ENCODE results near the gene ZNF197.

ZNF197 gene

DNA sequence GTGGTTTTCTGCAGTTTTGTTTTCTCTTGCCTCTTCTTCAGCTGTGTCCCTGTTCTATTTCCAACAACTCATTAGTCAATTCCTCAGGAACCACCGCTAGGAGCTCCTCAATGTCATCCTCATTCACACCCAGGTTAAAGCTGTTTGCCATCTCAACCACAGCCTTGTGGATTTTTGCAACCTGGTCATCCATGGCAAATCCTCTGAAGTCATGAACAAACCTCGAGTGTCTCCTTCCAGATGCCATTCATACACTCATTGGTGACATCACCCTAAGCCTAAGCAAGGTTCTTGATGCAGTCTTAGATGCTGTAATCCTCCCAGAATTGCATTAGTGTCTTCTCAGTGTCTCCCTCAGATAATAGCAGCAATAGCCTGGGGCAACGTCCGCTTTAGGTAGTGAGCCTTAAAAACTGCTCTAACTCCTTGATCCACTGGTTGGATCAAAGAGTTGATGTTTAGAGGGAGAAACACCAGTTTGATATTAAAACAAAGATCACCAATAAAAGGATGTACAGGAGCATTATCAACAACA is 56.2 kb downstream of the ZNF197 start:
- TF ChIP-seq, protein P1, sequence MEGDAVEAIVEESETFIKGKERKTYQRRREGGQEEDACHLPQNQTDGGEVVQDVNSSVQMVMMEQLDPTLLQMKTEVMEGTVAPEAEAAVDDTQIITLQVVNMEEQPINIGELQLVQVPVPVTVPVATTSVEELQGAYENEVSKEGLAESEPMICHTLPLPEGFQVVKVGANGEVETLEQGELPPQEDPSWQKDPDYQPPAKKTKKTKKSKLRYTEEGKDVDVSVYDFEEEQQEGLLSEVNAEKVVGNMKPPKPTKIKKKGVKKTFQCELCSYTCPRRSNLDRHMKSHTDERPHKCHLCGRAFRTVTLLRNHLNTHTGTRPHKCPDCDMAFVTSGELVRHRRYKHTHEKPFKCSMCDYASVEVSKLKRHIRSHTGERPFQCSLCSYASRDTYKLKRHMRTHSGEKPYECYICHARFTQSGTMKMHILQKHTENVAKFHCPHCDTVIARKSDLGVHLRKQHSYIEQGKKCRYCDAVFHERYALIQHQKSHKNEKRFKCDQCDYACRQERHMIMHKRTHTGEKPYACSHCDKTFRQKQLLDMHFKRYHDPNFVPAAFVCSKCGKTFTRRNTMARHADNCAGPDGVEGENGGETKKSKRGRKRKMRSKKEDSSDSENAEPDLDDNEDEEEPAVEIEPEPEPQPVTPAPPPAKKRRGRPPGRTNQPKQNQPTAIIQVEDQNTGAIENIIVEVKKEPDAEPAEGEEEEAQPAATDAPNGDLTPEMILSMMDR (conservative IDR thresholded peaks at IDR 0.05; ENCODE audit: low read depth), result no peak
- ChIA-PET CTCF (no interaction called here), POLR2A (ENCODE audit: low non-redundant PET) (no interaction called here)

DNA sequence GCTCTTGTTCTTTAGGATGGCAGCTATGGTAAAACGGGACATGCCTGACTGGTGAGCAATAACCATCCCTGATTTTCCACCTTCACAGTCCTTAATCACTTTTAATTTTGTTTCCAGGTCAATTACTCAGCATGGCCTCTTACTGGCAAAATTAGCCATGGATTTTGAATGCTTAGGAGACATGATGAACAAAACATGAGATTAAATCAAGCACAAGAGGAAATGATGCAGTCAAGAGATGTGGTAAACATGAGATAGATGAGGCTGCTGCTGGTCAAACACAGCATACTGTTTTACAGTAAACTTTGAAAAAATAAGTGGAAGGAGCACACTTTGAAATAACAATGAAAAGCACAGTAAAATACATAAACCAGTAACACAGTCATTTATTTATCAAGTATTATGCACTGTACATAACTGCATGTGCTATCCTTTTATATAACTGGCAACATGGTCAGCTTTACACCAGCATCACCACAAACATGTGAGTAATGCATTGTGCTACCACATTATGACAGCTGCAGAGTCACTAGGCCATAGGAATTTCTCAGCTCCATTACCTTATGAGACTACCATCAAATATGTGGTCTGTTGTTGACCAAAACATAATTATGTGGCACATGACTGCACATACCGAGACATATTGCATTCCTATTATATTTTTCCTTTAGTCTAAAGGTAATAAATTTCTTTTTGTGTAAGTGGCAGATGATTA is 57.5 kb downstream of the ZNF197 start:
- no peak overlapping the region for H3K27ac ChIP-seq
- DNase-seq (ENCODE audit: low spot score), result no peak
- ChIA-PET POLR2A (ENCODE audit: low non-redundant PET) (no interaction called here), CTCF (no interaction called here)
- TF ChIP-seq, protein P1 (conservative IDR thresholded peaks at IDR 0.05; ENCODE audit: low read depth), result no peak

More for the DNA sequence above, 56.2 kb downstream of the ZNF197 start:
- no peak overlapping the region for H3K27ac ChIP-seq
- no peak for DNase-seq (ENCODE audit: low spot score)

DNA sequence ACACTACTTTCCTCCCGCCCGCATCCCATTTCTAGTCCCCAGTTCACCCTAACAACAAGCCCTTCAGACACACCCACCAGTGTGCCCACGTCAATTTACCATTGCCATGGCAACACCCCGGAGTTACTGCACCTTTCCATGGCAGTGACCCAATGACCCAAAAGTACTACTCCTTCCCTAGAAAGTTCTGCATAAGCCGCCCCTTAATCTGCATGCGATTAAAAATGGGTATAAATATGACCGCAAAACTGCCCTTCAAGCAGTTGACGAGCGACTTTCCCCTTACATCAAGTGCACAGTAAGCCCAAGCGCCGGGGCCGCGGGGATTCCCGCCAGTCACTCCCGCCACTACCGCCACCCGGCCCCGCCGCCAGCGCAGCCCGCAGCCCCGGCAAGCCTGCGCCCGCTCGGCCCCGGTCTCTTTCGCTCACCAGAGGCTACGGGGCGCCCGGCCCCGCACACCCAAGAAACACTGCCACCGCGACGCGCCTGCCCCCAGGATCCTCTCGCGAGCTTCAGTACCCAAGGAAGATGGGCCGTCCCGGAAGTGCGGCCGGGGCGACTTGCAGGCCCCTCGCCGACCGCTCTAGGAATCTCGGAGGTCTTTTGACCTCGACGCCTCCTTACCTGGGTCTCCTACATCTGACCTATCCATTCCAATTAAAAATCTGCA is 60.4 kb downstream of the ZNF197 start:
- POLR2A ChIA-PET (ENCODE audit: low non-redundant PET), result no interaction called here
- peak; percentile 71 for DNase-seq (ENCODE audit: low spot score)
- CTCF ChIA-PET, result no interaction called here
- TF ChIP-seq, protein P1 (conservative IDR thresholded peaks at IDR 0.05; ENCODE audit: low read depth), result no peak
- H3K27ac ChIP-seq, result peak overlapping the region; percentile 51

DNA sequence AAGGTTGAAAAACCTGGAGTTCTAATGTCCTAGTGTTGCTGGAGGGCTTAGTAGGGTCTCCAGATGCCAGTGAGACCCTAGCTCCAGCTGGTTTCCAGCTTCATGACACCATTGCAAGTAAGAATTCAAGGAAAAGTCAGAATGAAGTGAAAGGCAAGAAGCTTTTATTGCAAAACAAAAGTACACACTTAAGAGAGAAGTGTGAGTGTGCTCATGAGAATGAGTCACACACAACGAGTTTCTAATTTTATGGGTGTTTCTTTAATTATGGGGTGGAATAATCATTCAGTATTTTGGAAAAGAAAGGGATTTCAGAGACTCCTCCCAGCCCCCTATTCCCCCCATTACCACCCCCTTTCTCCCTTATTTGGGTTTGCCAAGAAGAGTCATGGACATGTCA is 63.1 kb downstream of the ZNF197 start:
- DNase-seq (ENCODE audit: low spot score), result no peak
- H3K27ac ChIP-seq, result no peak overlapping the region
- POLR2A ChIA-PET (ENCODE audit: low non-redundant PET), result no interaction called here
- TF ChIP-seq, protein P1 (conservative IDR thresholded peaks at IDR 0.05; ENCODE audit: low read depth), result no peak
- CTCF ChIA-PET, result no interaction called here

Data from RWPE1 (cell line).